ACHN (cell line): ENCODE measurements around the gene AFF4.

ENCODE experiments used
- DNase-seq: peaks from one replicate; pipeline ENCODE4 v3.0.0-alpha.2; 2015
- in situ Hi-C: cut with HindIII; loops from 2 replicates; pipeline ENCODE4 v1.10.0; 2017; ENCODE audit warnings: low sequenced_read_pairs, low pct_ligation_motif_present, low pct_unique_long_range_greater_than_20kb

The AFF4 gene

GRCh38 chr5:132838516-132839282 is 124.7 kb downstream of the AFF4 start:
- DNase-seq: no peak
- in situ Hi-C loops: no loop called here

GRCh38 chr5:132837868-132838267 is 125.6 kb downstream of the AFF4 start:
- no peak for DNase-seq
- in situ Hi-C loops: no loop called here

GRCh38 chr5:132836852-132837251 is 126.6 kb downstream of the AFF4 start:
- in situ Hi-C loops: no loop called here
- no peak for DNase-seq

GRCh38 chr5:132834057-132834456 is 129.4 kb downstream of the AFF4 start:
- in situ Hi-C loops: no loop called here
- DNase-seq: no peak

GRCh38 chr5:132832612-132833011 is 130.8 kb downstream of the AFF4 start:
- no peak for DNase-seq
- in situ Hi-C loops: no loop called here

GRCh38 chr5:132831095-132831860 is 132.2 kb downstream of the AFF4 start:
- in situ Hi-C loops: no loop called here

GRCh38 chr5:132830436-132831094 is 132.9 kb downstream of the AFF4 start, which contains the start of gene SHROOM1:
Gene SHROOM1 (minus strand): TSS chr5:132830647. CDS start chr5:132826140, 4,507 bp downstream.
- peak; percentile 56 for DNase-seq

More at GRCh38 chr5:132831095-132831860, 132.2 kb downstream of the AFF4 start:
- DNase-seq: no peak

GRCh38 chr5:132829742-132830435 is 133.5 kb downstream of the AFF4 start:
- peak; percentile 66 for DNase-seq
- in situ Hi-C loops: no loop called here

More at GRCh38 chr5:132830436-132831094, 132.9 kb downstream of the AFF4 start, which contains the start of gene SHROOM1:
- in situ Hi-C loops: no loop called here

- in situ Hi-C loops: no loop called here
- DNase-seq: no peak
Observed at GRCh38 chr5:132828846-132829494, 134.5 kb downstream of the AFF4 start.

- in situ Hi-C loops: no loop called here
- no peak for DNase-seq
Observed at GRCh38 chr5:132827943-132828673, 135.3 kb downstream of the AFF4 start.

GRCh38 chr5:132826424-132827082 is 136.9 kb downstream of the AFF4 start:
- in situ Hi-C loops: no loop called here
- no peak for DNase-seq

- in situ Hi-C loops: no loop called here
- DNase-seq: no peak
Observed at GRCh38 chr5:132825834-132826391, 137.5 kb downstream of the AFF4 start.
